H9 (cell line): ENCODE measurements around the gene EFTUD2. TPM values are rescaled to one million over a fixed set of nuclear protein-coding genes. Genes with fewer than 3 reads are reported as not detected.

ENCODE experiments used
- DNase-seq: peaks from one replicate; pipeline ENCODE4 v3.0.0-alpha.2; 2017
- H2AFZ ChIP-seq: one replicate; pipeline ENCODE4 v1.6.1; 2013; ENCODE audit warnings: mild to moderate bottlenecking, low read length, control low read depth, moderate library complexity
- H2AK5ac ChIP-seq: 2 replicates; pipeline ENCODE4 v1.6.1; 2013; ENCODE audit warnings: low read length, control low read depth, mixed read lengths; ENCODE audit not compliant: insufficient read length
- H2BK120ac ChIP-seq: one replicate; pipeline ENCODE4 v1.6.1; 2013; ENCODE audit warnings: low read depth, mild to moderate bottlenecking, low read length, control low read depth, inconsistent platforms; ENCODE audit not compliant: poor library complexity, severe bottlenecking
- H2BK12ac ChIP-seq: 2 replicates; pipeline ENCODE4 v1.6.1; 2013; ENCODE audit warnings: low read length, control low read depth, mixed read lengths, low read depth; ENCODE audit not compliant: insufficient read length
- H2BK15ac ChIP-seq: 2 replicates; pipeline ENCODE4 v1.6.1; 2013; ENCODE audit warnings: low read depth, low read length, control low read depth
- H2BK20ac ChIP-seq: one replicate; pipeline ENCODE4 v1.6.1; 2013; ENCODE audit warnings: low read depth, mild to moderate bottlenecking, low read length, control low read depth, inconsistent platforms; ENCODE audit not compliant: poor library complexity, severe bottlenecking
- H2BK5ac ChIP-seq: 2 replicates; pipeline ENCODE4 v1.6.1; 2013; ENCODE audit warnings: low read length, control low read depth, mixed read lengths; ENCODE audit not compliant: insufficient read length
- H3K14ac ChIP-seq: 2 replicates; pipeline ENCODE4 v1.6.1; 2013; ENCODE audit warnings: low read length, control low read depth; ENCODE audit not compliant: insufficient read depth
- H3K18ac ChIP-seq: 2 replicates; pipeline ENCODE4 v1.6.1; 2013; ENCODE audit warnings: low read depth, mild to moderate bottlenecking, mixed read lengths, low read length, control low read depth; ENCODE audit not compliant: insufficient read length
- H3K23ac ChIP-seq: 2 replicates; pipeline ENCODE4 v1.6.1; 2013; ENCODE audit warnings: low read length, control low read depth, mixed read lengths, low read depth; ENCODE audit not compliant: insufficient read length
- H3K23me2 ChIP-seq: 2 replicates; pipeline ENCODE4 v1.6.1; 2013; ENCODE audit warnings: low read depth, mild to moderate bottlenecking, mixed read lengths, low read length, control low read depth; ENCODE audit not compliant: insufficient read length, poor library complexity, severe bottlenecking
- H3K27ac ChIP-seq: 2 replicates; pipeline ENCODE4 v1.5.1; 2013; ENCODE audit warnings: low read length, control low read depth, mixed read lengths, low read depth; ENCODE audit not compliant: insufficient read length
- H3K27me3 ChIP-seq: 2 replicates; pipeline ENCODE4 v1.6.1; 2013; ENCODE audit warnings: low read length, control low read depth, inconsistent platforms; ENCODE audit not compliant: insufficient read depth
- H3K4ac ChIP-seq: 2 replicates; pipeline ENCODE4 v1.6.1; 2013; ENCODE audit warnings: low read depth, mild to moderate bottlenecking, control low read depth, inconsistent platforms, low read length, moderate library complexity
- H3K4me1 ChIP-seq: 2 replicates; pipeline ENCODE4 v1.6.1; 2013; ENCODE audit warnings: low read length, control low read depth, inconsistent platforms; ENCODE audit not compliant: insufficient read depth
- H3K4me2 ChIP-seq: 2 replicates; pipeline ENCODE4 v1.6.1; 2013; ENCODE audit warnings: low read length, control low read depth, mixed read lengths; ENCODE audit not compliant: insufficient read length, insufficient read depth
- H3K56ac ChIP-seq: 2 replicates; pipeline ENCODE4 v1.6.1; 2013; ENCODE audit warnings: low read depth, mild to moderate bottlenecking, mixed read lengths, low read length, control low read depth; ENCODE audit not compliant: insufficient read length
- H3K79me1 ChIP-seq: 2 replicates; pipeline ENCODE4 v1.6.1; 2013; ENCODE audit warnings: low read depth, mild to moderate bottlenecking, moderate library complexity, low read length, control low read depth, inconsistent platforms; ENCODE audit not compliant: insufficient read depth, poor library complexity, severe bottlenecking
- H3K79me2 ChIP-seq: 2 replicates; pipeline ENCODE4 v1.6.1; 2013; ENCODE audit warnings: low read length, control low read depth, inconsistent platforms; ENCODE audit not compliant: insufficient read depth
- H3K9ac ChIP-seq: 2 replicates; pipeline ENCODE4 v1.6.1; 2013; ENCODE audit warnings: low read length, control low read depth, mixed read lengths; ENCODE audit not compliant: insufficient read length; ENCODE audit errors: extremely low read depth
- H3K9me3 ChIP-seq: one replicate; pipeline ENCODE4 v1.6.1; 2013; ENCODE audit warnings: low read depth, low read length, inconsistent platforms; ENCODE audit not compliant: control insufficient read depth
- H3T11ph ChIP-seq: one replicate; pipeline ENCODE4 v1.6.1; 2013; ENCODE audit warnings: mild to moderate bottlenecking, low read length, control low read depth, inconsistent platforms
- H4K20me1 ChIP-seq: one replicate; pipeline ENCODE4 v1.6.1; 2013; ENCODE audit not compliant: control insufficient read depth, insufficient read length, insufficient read depth
- H4K5ac ChIP-seq: 2 replicates; pipeline ENCODE4 v1.6.1; 2013; ENCODE audit warnings: low read depth, mild to moderate bottlenecking, mixed read lengths, low read length, control low read depth; ENCODE audit not compliant: insufficient read length
- H4K8ac ChIP-seq: replicated peaks from 2 replicates; pipeline ENCODE4 v1.6.1; 2013; ENCODE audit warnings: low read length, control low read depth, mixed read lengths, low read depth; ENCODE audit not compliant: insufficient read length
- H4K91ac ChIP-seq: 2 replicates; pipeline ENCODE4 v1.6.1; 2013; ENCODE audit warnings: low read depth, mild to moderate bottlenecking, moderate library complexity, mixed read lengths, low read length, control low read depth; ENCODE audit not compliant: insufficient read length
- H3K27ac Mint-ChIP-seq, 3 experiments: 2 replicates in 2 of 3; 3 replicates in 1 of 3; pipeline ENCODE4 v1.8.0; 2020 to 2021; ENCODE audit warnings: mixed read lengths in 3 of 3, mild to moderate bottlenecking in 1 of 3, moderate library complexity in 1 of 3
- H3K27me3 Mint-ChIP-seq: 2 replicates; pipeline ENCODE4 v1.8.0; 2021; ENCODE audit warnings: low read depth, mild to moderate bottlenecking, moderate library complexity, mixed read lengths
- H3K36me3 Mint-ChIP-seq, 3 experiments: 2 replicates in 2 of 3; 3 replicates in 1 of 3; pipeline ENCODE4 v1.8.0; 2020 to 2021; ENCODE audit warnings: low read depth in 3 of 3, mixed read lengths in 3 of 3; ENCODE audit not compliant: insufficient read depth in 1 of 3
- H3K4me1 Mint-ChIP-seq, 2 experiments: 2 replicates each; pipeline ENCODE4 v1.8.0; 2020; ENCODE audit warnings: mixed read lengths in 2 of 2
- H3K4me3 Mint-ChIP-seq, 2 experiments: 2 replicates in 1 of 2; 3 replicates in 1 of 2; pipeline ENCODE4 v1.8.0; 2020 to 2021; ENCODE audit warnings: mild to moderate bottlenecking in 2 of 2, mixed read lengths in 2 of 2, moderate library complexity in 1 of 2
- H3K9me3 Mint-ChIP-seq, 2 experiments: 2 replicates in 1 of 2; 3 replicates in 1 of 2; pipeline ENCODE4 v1.8.0; 2020; ENCODE audit warnings: mild to moderate bottlenecking in 2 of 2, mixed read lengths in 2 of 2, moderate library complexity in 1 of 2
- WGBS: extraction: QIAGEN DNeasy Blood & Tissue Kit; methylation state at CpG from one replicate; pipeline ENCODE4 v1.1.7; 2013; ENCODE audit warnings: missing lambda C conversion rate, low lambda C conversion rate, mixed read lengths; ENCODE audit not compliant: insufficient read length; ENCODE audit errors: extremely low coverage; 5-methylcytosine and 5-hydroxymethylcytosine counted together
- total RNA-seq: library from RNA; stranded (reverse); gene quantifications from 2 replicates; pipeline ENCODE4 v1.2.1, GENCODE V29; 2021
- TF ChIP-seq, protein P1 (sequence below): fragments of 200-600 bp; sonication (generic); conservative IDR thresholded peaks from 3 replicates; pipeline ENCODE4 v1.8.0; 2021; ENCODE audit warnings: antibody characterized with exemption, mild to moderate bottlenecking

EFTUD2 gene
- total RNA-seq, 1 experiment from 2014 or later = 150 TPM

DNA sequence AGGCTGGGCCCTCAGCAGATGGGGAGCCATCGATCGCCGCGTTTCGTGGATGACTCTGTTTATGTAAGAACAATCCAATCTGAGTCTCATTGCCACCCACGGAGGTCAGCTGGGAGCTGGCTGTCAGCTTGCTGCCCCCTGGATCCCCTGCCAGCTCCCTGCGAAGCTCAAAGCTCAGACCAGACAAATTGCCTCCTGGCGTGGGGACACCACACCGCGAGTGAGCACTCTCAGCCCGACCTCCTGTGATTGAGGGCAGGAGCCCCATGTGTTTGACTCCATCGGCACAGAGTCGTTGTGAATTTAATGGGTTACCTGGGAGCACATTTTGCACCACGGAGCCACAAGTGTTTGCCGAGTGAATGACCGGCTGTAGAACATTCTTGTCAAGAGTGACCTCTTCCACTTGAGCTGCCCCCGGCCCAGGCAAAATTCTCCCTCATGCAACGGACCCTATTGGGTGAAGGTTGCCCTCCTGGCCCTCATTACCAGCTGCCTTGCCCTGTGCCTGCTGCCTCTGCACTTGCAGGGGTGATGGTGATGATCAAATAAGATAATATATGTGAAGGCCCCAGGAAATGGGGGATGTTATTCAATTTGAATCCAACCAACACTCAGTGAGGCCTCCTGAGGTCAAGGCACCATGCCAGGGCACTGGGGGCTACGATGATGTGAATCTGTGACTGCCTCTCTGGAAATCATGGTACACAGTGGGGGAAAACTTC lies 23.7 kb upstream of the EFTUD2 start:
- Histone ChIP-seq H3K56ac (no peak overlapping the region), H3K27ac (no peak overlapping the region), H3K9me3 (no peaks in the 10 kb centered on the region), H3K18ac (no peak overlapping the region), H3K79me1 (no peaks in the 10 kb centered on the region), H2BK20ac (no peak overlapping the region), H3K9ac (no peak overlapping the region), H3K4me1 (peaks cover 7% of the 10 kb centered on the region; the same call in 1 of the 2 replicates), H3K27me3 (0 out of 2 replicates have a peak, but pooled peaks cover 2% of the 10 kb centered on the region), H3K23ac (no peak overlapping the region), H4K5ac (no peak overlapping the region), H3T11ph (no peak overlapping the region), H2BK15ac (no peak overlapping the region), H3K79me2 (no peaks in the 10 kb centered on the region), H2BK12ac (no peak overlapping the region), H3K4me2 (no peak overlapping the region), H3K4ac (no peak overlapping the region), H2BK120ac (no peak overlapping the region), H2AK5ac (no peak overlapping the region), H4K8ac (no peak overlapping the region), H4K91ac (no peak overlapping the region), H2BK5ac (no peak overlapping the region), H3K23me2 (no peaks in the 10 kb centered on the region), H2AFZ (no peak overlapping the region), H4K20me1 (no peaks in the 10 kb centered on the region), H3K14ac (no peak overlapping the region)
- no CpG with 5 or more reads among the region's 19 CpGs for whole genome bisulfite sequencing
- Mint-ChIP-seq H3K27me3 (peaks cover 19% of the 10 kb centered on the region), H3K27ac (no peak overlapping the region), H3K36me3 (peaks cover 16 to 29% (median 24%) of the 10 kb centered on the region in 3 experiments), H3K9me3 (no peaks in the 10 kb centered on the region), H3K4me1 (peaks cover 17 to 32% of the 10 kb centered on the region in 2 experiments), H3K4me3 (no peak overlapping the region; a peak in 1 of 5 replicates)
- no peak for DNase-seq
- TF ChIP-seq, protein P1, sequence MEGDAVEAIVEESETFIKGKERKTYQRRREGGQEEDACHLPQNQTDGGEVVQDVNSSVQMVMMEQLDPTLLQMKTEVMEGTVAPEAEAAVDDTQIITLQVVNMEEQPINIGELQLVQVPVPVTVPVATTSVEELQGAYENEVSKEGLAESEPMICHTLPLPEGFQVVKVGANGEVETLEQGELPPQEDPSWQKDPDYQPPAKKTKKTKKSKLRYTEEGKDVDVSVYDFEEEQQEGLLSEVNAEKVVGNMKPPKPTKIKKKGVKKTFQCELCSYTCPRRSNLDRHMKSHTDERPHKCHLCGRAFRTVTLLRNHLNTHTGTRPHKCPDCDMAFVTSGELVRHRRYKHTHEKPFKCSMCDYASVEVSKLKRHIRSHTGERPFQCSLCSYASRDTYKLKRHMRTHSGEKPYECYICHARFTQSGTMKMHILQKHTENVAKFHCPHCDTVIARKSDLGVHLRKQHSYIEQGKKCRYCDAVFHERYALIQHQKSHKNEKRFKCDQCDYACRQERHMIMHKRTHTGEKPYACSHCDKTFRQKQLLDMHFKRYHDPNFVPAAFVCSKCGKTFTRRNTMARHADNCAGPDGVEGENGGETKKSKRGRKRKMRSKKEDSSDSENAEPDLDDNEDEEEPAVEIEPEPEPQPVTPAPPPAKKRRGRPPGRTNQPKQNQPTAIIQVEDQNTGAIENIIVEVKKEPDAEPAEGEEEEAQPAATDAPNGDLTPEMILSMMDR = no peak
